GM20431 (cell line): ENCODE data around the gene RNF208.
"Not testable (repeated sequence)": the region's sequence is repeated elsewhere in the genome, so short reads cannot be mapped to it uniquely, and the experiment has no call there.

Experiments
- in situ Hi-C: fragments of 300-500 bp; cut with MseI, MboI; formaldehyde crosslinking; loops from one replicate; pipeline ENCODE4 v1.15.0; 2020; ENCODE audit warnings: low sequenced_read_pairs; ENCODE audit not compliant: unreplicated experiment

The RNF208 gene, protein sequence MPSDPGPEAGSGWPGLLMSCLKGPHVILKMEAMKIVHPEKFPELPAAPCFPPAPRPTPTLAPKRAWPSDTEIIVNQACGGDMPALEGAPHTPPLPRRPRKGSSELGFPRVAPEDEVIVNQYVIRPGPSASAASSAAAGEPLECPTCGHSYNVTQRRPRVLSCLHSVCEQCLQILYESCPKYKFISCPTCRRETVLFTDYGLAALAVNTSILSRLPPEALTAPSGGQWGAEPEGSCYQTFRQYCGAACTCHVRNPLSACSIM

DNA sequence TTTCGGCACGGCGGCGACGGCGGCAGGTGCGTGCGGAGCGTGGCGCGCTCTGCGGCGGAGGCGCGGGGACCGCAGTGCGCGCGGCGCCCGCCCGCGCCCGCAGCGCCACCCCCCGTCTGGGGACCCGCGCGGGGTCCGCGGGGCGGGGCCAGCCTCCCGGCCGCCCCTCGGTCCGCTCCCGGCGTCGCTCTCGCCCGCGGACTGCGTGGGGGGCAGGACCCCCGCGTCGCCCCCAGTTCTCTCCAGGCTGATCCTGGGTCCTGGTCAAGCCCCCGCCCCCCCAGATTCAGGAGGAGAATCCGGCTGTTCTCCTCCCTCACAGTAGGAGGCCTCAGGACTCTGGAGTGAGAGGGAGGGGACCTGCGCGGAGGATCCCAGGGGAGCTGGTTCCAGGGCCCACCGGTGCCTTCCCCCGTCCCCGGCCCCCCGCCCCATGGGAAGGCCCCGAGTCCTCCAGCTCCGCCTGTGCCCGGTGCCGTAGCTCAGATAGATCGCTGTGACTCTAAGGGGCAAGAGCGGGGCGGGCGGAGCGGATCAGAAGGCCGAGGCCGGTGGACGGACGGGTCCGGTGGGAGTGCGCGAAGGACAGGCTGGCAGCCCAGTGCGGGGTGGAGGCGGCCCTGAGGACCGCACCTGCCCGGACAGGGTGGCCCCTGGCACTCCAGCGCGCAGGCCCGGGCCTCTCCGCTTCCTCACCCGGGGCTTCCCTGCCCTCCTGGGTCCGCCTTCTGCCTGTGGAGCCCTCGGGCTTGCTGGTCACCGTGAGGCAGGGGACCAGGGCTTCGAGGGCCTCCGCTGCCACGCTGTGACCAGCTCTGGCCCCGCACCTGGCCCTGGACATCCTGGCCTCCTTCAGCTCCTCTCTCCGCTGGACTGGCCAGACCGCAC is at the start of gene RNF208:
RNF208 (minus strand) TSS at position 51 of the 888 bp plus-strand sequence. CDS start 1,028 bp downstream, outside the sequence.
- in situ Hi-C loops = loop anchor here (10.0 kb wide), 1 partner anchor 98 kb away; no protein-coding TSS in a partner anchor

DNA sequence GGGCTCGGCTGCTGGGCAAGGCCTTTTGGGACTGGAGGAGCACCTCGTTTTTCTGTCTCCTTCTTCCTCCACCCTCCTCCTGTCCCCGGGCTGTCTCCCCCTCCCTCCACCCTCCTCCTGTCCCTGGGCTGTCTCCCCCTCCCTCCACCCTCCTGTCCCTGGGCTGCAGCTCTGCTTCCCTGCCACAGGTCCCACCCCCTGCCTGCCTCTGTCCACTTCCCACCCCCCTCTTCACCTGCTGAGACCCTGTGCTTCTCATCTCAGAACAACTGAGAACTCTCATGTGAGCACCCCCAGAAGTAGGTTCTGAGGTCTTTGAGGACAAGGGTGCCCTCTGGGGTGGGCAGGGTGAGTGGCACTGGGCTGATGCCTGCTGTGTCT is 49.6 kb upstream of the RNF208 start:
- in situ Hi-C loops = no loop called here

DNA sequence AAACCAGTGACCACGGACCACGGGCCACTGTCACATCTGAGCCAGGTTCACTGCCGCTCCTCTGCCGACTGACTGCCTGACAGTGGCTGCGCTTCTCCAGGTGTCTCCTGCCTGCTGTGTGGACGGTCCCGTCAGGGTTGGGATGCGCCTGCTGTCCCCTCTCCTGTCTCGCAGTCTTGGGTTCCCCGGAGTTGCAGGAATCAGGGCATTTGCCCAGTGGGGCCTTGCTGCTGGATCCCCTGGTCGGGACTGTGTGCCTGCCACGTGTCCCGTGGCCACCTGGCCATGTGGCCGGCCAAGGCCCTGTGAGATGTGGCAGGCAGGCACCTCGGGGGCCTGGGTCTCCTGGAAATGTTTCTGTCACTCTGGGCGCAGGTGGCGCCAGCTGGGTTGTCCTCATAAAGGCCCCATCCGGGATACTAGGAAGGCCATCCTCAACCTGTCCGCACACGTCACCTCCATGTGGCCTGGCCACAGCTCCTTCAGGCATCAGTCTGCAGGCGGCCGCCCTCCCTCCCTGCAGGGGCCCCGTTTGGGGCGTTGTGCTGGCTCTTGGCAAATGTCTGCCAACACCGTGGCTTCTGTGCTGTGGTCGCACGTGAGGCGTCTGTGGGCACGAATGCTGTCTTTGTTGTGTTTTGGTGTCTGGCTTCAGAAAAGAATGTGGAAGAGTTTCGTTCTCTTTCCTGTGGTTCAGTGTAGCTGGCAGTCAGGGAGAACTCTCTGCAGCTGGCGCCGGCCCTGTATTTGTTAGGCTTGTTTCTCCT is 49.1 kb upstream of the RNF208 start:
- in situ Hi-C loops = no loop called here

DNA sequence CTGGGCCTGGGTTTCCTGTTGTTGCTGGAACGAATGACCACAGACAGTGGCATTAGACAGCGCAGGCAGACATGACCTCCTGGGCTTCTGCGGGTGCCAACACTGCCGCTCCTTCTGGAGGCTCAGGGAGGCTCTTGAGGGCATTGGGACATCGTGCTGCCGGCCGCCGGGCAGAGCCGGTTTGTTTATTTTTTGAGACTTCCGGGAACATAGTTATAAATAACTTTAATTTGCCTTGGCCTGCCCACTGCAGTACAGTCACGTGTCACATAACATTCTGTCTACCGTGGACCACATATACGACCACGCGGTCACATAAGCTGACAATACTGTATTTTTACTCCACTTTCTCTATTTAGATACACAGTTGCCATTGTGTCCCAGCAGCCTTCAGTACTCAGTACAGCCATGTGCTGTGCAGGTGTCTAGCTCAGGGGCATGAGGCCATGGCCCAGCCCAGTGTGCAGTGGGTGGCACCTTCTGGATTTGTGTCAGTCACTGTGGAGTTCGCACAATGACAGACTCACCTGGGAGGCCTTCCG is 47.3 kb upstream of the RNF208 start:
- in situ Hi-C loops = no loop called here

DNA sequence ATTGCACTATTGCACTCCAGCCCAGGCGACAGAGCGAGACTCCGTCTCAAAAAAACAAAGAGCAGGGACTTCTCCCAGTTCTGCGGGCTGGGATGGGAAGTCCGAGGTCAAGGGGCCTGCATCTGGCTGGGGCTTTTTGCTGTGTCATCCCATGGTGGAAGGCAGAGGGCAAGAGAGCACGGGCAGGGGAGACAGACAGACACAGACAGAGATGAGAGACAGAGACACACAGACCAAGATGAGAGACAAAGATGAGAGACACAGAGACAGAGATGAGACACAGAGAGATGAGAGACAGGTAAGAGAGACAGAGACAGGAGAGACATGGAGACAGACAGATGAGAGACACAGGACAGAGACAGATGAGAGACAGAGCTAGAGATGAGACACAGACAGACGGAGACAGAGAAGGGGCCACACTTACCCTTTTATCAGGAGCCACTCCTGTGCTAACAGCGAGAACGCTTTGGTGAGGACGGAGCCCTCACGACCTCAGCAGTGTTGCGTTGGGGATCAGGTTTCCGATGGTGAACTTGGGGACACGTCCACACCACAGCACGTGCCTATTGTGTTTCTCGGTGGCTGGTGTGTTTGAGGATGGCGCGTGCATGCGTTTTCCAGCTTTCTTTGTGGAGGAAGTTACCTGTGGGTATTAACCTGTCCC is 46.6 kb upstream of the RNF208 start:
- in situ Hi-C loops = no loop called here

DNA sequence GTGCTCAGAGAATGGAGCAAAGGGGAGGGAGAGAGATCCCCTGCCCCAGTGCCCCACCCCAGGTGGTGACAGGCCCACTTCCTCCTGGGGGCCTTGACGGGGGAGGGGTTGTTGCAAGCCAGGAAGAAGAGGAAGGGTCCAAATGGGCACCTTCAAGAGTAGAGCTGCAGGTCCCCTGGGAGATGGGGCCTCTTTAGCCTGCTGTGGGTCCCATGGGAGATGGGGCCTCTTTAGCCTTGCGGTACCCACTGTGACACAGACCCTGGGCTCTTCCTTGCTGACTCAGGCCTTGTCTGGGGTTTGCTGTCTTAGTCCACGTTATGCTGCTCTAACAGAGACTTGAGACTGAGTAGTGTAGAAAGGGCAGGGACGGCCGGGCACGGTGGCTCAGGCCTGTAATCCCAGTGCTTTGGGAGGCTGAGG is 45.9 kb upstream of the RNF208 start:
- in situ Hi-C loops = no loop called here

DNA sequence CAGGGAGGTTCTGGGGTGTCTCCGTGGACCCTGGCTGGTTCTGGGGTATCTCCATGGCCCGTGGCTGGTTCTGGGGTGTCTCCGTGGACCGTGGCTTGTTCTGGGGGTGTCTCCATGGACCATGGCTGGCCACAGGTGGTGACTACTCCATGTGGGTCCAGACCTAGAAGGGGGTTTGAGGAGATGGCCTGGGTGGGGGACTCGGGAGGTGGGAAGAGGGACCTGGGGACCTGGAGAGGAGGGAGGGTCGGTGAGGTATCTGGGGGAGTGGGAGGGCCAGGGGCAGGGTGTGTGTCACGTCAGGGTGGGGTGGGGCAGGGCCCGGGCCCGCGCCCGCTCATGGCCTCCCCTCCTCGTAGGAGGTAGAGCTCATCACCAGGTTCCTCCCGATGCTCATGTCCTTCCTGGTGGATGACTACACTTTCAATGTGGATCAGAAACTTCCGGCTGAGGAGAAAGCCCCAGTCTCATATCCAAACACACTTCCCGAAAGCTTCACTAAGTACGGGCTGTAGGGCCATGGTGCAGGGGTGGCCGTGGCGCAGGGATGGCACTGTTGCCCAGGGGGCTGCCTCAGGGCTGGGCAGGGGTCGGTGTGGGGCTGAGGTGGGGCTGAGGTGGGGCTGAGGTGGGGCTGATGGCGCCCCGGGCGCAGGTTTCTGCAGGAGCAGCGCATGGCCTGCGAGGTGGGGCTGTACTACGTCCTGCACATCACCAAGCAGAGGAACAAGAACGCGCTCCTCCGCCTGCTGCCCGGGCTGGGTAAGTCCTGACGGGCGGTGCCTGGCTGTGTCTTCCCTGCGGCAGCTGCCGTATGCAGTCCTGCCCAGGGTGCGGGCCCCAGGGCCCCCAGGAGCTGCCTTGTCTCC is 44.8 kb upstream of the RNF208 start:
- in situ Hi-C loops = no loop called here

DNA sequence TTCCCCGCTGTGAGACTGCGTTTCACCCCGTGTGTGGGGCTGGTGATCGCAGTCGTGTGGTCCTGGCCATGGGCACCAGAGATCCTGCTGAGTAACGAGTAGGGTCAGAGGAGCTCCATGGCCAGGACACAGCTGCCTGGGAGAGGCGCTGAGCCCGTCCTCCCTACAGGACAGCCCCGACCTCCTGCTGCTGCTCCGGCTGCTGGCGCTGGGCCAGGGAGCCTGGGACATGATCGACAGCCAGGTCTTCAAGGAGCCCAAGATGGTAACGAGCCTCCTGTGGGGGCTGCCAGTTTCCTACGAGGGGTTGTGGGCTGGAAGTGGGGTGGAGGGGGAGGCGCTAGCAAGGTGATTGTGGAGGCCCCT is 44.1 kb upstream of the RNF208 start:
- in situ Hi-C loops = no loop called here

DNA sequence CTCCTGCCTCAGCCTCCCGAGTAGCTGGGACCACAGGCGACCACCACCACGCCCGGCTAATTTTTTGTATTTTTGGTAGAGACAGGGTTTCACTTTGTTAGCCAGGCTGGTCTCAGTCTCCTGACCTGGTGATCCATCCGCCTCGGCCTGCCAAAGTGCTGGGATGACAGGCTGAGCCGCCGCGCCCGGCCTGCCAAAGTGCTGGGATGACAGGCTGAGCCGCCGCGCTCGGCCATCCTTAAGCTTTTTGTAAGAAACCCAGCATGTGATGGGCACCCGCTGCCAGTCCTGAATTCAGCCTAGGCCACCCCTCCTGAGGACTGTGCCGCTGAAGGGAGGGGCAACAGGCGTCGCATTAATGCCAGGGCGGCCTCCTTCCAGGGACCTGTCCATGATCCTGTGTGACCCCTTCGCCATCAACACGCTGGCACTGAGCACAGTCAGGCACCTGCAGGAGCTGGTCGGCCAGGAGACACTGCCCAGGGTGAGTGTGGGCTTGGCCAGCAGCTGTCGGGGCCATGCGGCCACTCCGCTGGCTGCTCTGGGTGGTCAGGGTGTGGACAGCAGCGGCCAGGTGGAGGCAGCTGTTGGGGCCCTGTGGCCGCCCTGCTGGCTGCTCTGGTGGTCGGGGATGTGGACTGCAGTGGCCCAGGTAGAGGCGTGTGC is 43.6 kb upstream of the RNF208 start:
- in situ Hi-C loops = no loop called here

DNA sequence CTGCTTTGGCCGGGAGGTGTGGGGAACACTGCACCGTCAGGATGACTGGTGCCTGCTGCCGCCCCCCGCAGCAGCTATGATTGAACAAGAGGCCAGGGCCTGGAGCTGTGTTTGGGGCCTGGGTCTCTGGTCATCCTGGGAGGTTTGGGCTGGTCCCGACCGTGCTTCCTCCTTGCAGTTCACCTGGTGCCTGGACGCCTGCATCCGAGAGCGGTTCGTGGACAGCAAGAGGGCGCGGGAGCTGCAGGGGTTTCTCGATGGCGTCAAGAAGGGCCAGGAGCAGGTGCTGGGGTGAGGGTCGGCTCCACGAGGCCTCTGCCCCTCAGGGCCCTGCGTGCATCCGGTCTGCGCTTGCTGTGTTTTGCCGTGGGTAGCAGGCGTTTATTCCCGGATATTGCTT is 42.0 kb upstream of the RNF208 start:
- in situ Hi-C loops = no loop called here

DNA sequence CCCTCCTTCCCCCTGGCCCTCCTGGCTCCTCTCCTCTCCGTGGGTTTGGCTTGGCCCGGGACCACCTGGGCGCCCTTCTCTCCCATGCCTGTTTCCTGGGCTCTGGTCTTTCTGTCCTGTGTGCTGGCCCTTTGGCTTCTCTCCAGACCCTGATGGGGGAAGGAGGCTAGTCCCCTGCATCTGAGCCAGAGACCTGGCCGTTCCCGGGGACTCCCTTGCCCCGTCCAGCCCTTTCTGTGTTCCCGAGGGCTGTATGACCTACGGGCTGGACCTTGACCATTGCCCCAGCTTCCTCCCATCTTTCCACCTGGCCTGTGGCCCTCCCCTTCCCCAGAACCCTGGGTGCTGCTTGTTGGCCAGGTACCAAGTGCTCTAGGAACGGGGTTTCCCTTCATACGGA is 41.5 kb upstream of the RNF208 start:
- in situ Hi-C loops = no loop called here

DNA sequence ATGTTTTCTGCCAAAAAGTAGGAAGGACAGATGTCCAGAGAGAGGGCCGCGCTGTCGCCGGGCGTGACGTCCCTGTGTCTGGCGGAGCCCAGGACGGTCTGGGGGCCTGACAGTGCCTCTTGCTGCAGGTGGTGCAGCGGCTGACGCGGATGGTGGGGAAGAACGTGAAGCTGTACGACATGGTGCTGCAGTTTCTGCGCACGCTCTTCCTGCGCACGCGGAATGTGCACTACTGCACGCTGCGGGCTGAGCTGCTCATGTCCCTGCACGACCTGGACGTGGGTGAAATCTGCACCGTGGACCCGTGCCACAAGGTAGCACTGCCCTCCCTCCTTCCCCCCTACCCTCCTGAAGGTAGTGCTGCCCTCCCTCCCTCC is 40.9 kb upstream of the RNF208 start:
- in situ Hi-C loops = no loop called here

DNA sequence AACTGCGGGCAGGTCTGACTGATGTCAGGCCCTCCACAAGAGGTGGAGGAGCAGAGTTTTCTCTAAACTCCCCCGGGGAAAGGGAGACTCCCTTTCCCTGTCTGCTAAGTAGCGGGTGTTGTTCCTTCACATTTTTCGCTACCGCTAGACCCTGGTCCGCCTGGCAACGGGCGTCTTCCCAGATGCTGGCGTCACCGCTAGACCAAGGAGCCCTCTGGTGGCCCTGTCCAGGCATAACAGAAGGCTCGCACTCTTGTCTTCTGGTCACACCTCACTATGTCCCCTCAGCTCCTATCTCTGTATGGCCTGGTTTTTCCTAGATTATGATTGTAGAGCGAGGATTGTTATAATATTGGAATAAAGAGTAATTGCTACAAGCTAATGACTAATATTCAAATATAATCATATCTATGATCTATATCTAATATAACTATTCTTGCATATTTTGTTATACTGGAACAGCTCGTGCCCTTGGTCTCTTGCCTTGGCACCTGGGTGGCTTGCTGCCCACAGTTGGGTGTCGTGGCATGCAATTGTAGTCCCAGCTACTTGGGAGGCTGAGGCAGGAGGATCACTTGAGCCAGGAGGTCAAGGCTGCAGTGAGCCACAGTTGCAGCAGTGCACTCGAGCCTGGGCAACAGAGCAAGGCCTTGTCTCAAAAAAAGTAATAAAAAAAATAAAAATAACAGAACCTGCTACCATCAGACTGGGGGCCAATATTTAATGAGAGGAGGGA is 40.3 kb upstream of the RNF208 start:
- in situ Hi-C loops = not testable (repeated sequence)

DNA sequence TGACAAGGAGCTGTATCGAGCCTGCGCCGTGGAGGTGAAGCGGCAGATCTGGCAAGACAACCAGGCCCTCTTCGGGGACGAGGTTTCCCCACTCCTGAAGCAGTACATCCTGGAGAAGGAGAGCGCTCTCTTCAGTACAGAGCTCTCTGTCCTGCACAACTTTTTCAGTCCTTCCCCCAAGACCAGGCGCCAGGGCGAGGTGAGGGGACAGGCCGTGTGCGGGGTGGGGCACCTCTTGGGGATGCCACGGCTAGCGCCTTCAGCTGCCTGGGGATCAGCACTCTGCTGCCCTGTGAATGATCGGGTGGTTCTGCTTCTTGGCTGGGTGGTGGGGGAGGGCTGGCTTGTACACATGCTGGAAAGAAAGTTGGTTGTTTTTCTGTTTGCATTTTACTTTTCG is 34.8 kb upstream of the RNF208 start:
- in situ Hi-C loops = no loop called here

DNA sequence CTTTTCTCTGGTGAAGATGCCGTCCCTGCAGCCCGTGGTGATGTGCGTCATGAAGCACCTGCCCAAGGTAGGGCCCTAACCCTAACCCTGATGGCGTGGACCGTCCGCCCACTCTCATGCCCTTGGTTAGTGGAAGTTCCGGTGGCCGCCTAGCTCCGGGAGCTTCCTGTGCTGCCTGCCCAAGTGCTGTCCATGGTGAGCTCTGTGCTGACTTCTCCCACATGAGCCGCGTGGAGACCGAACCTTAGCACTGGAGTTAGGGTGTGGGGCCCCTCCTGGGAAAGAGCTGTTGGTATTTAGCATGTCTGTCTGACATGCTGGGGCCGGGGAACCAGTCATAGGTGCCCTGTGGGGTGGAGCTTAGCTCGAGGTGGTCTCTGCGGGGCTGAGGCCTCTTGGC is 34.3 kb upstream of the RNF208 start:
- in situ Hi-C loops = no loop called here

DNA sequence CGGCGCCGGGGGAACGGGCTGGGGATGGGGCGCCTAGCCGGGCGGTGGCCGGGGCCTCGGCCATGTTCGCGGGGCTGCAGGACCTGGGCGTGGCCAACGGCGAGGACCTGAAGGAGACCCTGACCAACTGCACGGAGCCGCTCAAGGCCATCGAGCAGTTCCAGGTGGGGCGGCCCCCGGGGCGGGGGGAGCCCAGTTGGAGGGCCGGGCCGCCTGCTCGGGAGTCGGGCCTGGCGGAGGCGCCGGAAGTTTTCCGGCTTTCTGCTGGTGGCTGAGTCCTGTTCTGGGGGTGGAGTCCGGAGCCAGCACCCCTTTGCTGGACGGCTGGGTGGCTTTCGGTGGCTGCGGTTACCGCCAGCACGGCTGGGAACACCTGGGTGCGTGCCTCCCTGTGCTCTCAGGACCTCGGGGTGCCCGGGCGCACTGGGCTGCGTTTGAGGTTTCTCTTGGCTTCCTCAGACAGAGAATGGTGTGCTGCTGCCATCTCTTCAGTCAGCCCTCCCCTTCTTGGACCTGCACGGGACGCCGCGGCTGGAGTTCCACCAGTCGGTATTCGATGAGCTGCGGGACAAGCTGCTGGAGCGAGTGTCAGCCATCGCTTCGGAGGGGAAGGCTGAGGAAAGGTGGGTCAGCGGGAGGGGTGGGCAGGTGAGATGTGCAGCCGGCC is 33.5 kb upstream of the RNF208 start:
- in situ Hi-C loops = no loop called here

DNA sequence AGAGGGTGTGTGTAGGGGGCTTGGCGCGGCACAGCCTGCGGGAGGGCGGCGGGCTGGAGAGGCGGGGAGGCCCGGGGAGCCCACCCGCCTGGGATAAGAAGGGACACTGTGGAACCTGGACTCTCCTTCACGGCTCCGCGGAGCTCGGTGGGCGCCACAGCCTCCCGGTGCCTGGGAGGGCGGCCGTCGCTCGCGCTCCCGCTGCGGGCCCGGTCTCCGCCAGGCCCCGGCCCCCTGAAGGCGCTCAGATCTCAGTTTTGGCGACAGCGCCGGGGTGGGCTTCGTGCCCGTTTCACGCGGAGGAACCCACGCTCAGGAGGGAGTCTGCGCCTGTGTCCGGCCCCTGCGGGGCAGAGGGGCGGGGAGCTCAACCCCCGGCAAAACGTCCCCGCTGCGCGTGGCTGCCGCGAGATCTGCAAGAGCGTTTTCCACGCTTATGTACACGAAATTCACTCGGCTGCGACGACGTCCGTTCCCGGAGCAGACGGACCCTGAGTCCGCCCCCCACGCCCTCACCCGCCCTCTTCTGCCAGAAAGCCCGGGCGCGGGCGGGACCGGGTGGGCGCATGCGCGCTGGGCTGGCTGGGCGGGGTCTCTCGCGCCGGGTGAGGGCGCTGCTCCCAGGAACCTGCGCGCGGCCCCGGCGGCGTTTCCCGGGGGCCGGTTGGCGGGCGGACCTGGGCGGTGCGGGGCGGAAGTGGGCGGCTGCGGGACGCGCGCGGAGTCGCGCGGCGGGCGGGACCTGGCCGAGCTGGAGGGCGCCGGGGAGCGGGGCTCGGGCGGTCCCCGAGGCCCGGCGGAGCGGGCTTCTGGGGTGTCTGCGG is 32.8 kb upstream of the RNF208 start, which contains the start of gene NELFB:
NELFB (plus strand) TSS at position 704 of the 824 bp plus-strand sequence.
- in situ Hi-C loops = no loop called here
